Measurements from ENCODE around the gene APOA4. TPM values are rescaled to one million over a fixed set of nuclear protein-coding genes. Genes with fewer than 3 reads are reported as not detected.

Gene APOA4
- total RNA-seq, 2 donors from 2014 or later: 0.35 to 0.38 TPM

DNA sequence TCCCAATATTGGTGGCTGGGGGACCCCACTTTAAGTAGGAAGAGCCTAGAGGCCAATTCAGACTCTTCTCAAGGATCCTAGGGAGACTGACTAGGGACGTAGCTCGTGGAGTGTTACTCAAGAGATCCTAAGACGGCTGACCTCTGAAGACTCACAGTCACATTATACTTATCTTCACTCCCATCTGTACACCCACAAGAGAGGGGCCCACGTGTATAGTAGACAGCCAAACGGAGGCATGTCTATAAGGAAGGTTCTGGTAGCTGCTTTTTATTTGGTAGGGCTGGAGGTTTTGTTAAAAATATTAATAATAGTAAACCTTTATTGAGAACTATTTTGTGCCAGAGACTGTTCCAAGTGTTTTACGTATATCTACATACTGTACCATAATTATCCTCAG, 37.2 kb upstream of the APOA4 start:
- no peak overlapping the region for H3K9ac ChIP-seq (ENCODE audit: extremely low read depth, low read length, poor library complexity, severe bottlenecking)
- Mint-ChIP-seq H3K27me3 (ENCODE audit: insufficient read depth) (no peaks in the 10 kb centered on the region), H3K27ac (no peak overlapping the region), H3K4me3 (no peak overlapping the region), H3K9me3 (no peaks in the 10 kb centered on the region), H3K4me1 (peaks cover 6% of the 10 kb centered on the region), H3K36me3 (ENCODE audit: low read depth) (peaks cover 71% of the 10 kb centered on the region)
- 97% methylated on average over 6 of the region's 6 CpGs; no CpG with 5 or more reads in 1 of the 2 experiments for WGBS, 2 experiments (ENCODE audit: insufficient coverage in 1 of 2, insufficient read length in 1 of 2)
- no peaks in the 10 kb centered on the region for H3K27me3 ChIP-seq (ENCODE audit: control insufficient read depth, insufficient read depth, low read length, poor library complexity, severe bottlenecking)
- no peak for DNase-seq
- TF ChIP-seq, protein P1, sequence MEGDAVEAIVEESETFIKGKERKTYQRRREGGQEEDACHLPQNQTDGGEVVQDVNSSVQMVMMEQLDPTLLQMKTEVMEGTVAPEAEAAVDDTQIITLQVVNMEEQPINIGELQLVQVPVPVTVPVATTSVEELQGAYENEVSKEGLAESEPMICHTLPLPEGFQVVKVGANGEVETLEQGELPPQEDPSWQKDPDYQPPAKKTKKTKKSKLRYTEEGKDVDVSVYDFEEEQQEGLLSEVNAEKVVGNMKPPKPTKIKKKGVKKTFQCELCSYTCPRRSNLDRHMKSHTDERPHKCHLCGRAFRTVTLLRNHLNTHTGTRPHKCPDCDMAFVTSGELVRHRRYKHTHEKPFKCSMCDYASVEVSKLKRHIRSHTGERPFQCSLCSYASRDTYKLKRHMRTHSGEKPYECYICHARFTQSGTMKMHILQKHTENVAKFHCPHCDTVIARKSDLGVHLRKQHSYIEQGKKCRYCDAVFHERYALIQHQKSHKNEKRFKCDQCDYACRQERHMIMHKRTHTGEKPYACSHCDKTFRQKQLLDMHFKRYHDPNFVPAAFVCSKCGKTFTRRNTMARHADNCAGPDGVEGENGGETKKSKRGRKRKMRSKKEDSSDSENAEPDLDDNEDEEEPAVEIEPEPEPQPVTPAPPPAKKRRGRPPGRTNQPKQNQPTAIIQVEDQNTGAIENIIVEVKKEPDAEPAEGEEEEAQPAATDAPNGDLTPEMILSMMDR (conservative IDR thresholded peaks at IDR 0.05): no peak
- H3K9me3 ChIP-seq (ENCODE audit: control insufficient read depth, low read length): no peaks in the 10 kb centered on the region
- H3K36me3 ChIP-seq (ENCODE audit: control insufficient read depth, insufficient read depth, low read length): peaks cover 81% of the 10 kb centered on the region
- no peak overlapping the region for H3K27ac ChIP-seq (ENCODE audit: low read depth, low read length)
- no peak overlapping the region for H3K4me3 ChIP-seq (ENCODE audit: low read length)
- H3K4me1 ChIP-seq (ENCODE audit: control insufficient read depth, insufficient read depth, low read length): peaks cover 4% of the 10 kb centered on the region

DNA sequence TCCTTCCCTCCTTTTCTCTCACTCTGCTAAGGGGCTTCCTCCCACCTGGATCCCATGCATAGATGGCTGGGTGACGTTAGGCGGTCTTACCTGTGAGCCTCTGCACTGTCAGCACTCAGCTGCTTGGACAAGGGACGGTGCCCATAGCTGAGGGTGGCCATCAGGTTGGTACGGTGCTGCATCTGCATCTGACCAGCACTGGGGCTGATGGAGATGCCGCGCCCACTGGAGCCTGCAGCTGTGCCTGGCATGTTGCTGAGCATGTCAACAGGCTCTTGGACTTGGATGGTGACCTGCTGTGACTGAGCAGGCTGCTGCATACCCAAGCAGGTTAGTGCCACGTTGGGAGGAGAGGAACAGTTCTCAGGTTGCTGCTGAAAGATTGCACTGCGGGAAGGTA, 36.1 kb upstream of the APOA4 start:
- H3K4me3 Mint-ChIP-seq: no peak overlapping the region
- H3K36me3 Mint-ChIP-seq (ENCODE audit: low read depth): peaks cover 75% of the 10 kb centered on the region
- no peaks in the 10 kb centered on the region for H3K27me3 Mint-ChIP-seq (ENCODE audit: insufficient read depth)
- no peak overlapping the region for H3K27ac ChIP-seq (ENCODE audit: low read depth, low read length)
- no peak for DNase-seq
- H3K4me1 ChIP-seq (ENCODE audit: control insufficient read depth, insufficient read depth, low read length): peaks cover 4% of the 10 kb centered on the region
- H3K9me3 ChIP-seq (ENCODE audit: control insufficient read depth, low read length): peaks cover 3% of the 10 kb centered on the region
- TF ChIP-seq, protein P1 (conservative IDR thresholded peaks at IDR 0.05): no peak
- no peaks in the 10 kb centered on the region for H3K27me3 ChIP-seq (ENCODE audit: control insufficient read depth, insufficient read depth, low read length, poor library complexity, severe bottlenecking)
- H3K4me1 Mint-ChIP-seq: peaks cover 6% of the 10 kb centered on the region
- 93 to 96% methylated on average over 4 to 8 of the region's 8 CpGs for WGBS, 2 experiments (ENCODE audit: insufficient coverage in 1 of 2, insufficient read length in 1 of 2)
- H3K9me3 Mint-ChIP-seq: no peaks in the 10 kb centered on the region
- H3K36me3 ChIP-seq (ENCODE audit: control insufficient read depth, insufficient read depth, low read length): peaks cover 80% of the 10 kb centered on the region
- H3K9ac ChIP-seq (ENCODE audit: extremely low read depth, low read length, poor library complexity, severe bottlenecking): no peak overlapping the region
- peak overlapping the region; percentile 36 for H3K27ac Mint-ChIP-seq
- no peak overlapping the region for H3K4me3 ChIP-seq (ENCODE audit: low read length)

DNA sequence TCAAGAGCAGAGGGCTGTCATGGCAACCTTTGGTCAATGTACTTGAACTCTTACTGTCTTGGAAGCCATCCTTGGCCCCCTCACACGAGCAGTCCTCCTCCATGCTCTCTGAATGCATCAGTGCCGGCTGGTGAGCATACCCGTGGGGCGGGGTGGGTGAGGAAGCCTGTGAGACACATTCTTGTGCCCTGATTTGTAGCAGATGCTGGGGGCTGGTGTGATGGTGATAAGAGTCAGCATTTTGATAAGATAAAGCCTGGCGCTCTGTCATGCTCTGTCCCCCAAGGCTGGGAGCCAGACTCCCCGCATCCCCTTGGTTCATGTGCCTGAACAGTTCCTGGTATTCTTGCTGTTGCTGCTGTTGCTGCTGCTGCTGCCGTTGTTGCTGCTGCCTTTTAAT, 34.8 kb upstream of the APOA4 start:
- no peaks in the 10 kb centered on the region for H3K9me3 Mint-ChIP-seq
- Histone ChIP-seq H3K27ac (ENCODE audit: low read depth, low read length) (no peak overlapping the region), H3K4me3 (ENCODE audit: low read length) (no peak overlapping the region), H3K9ac (ENCODE audit: extremely low read depth, low read length, poor library complexity, severe bottlenecking) (no peak overlapping the region), H3K4me1 (ENCODE audit: control insufficient read depth, insufficient read depth, low read length) (peaks cover 4% of the 10 kb centered on the region), H3K27me3 (ENCODE audit: control insufficient read depth, insufficient read depth, low read length, poor library complexity, severe bottlenecking) (no peaks in the 10 kb centered on the region), H3K36me3 (ENCODE audit: control insufficient read depth, insufficient read depth, low read length) (peaks cover 78% of the 10 kb centered on the region), H3K9me3 (ENCODE audit: control insufficient read depth, low read length) (peaks cover 3% of the 10 kb centered on the region)
- H3K36me3 Mint-ChIP-seq (ENCODE audit: low read depth): peaks cover 75% of the 10 kb centered on the region
- no peak for DNase-seq
- no peak overlapping the region for H3K4me3 Mint-ChIP-seq
- 94 to 96% methylated on average over 3 to 7 of the region's 7 CpGs for WGBS, 2 experiments (ENCODE audit: insufficient coverage in 1 of 2, insufficient read length in 1 of 2)
- TF ChIP-seq, protein P1 (conservative IDR thresholded peaks at IDR 0.05): no peak
- peaks cover 11% of the 10 kb centered on the region for H3K4me1 Mint-ChIP-seq
- H3K27ac Mint-ChIP-seq: peak overlapping the region; percentile 78
- no peaks in the 10 kb centered on the region for H3K27me3 Mint-ChIP-seq (ENCODE audit: insufficient read depth)
